Measurements from ENCODE around the gene RBFOX2. TPM values are rescaled to one million over a fixed set of nuclear protein-coding genes. Genes with fewer than 3 reads are reported as not detected.

The RBFOX2 gene
- total and polyA plus RNA-seq, 2 donors (not counting 1 experiment from before 2014, with no cell fraction given): 173 to 190 TPM

DNA sequence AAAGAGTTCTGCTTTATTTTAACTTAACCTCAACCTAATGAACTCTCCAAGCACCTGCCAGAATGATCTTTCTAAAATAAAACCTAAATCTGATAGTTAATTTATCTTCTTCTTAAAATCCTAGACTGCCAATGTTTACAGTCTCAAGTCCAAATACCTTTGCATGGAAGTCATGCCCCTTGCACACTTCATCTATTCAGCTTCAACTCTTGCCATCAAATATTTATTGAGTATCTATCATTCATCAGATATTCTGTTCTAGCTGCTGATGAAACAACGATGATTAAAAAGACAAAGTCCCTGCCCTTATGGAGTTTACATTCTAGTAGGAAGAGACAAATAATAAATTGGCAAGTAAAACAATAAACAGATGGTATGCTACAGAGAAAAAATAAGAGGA, 209.2 kb downstream of the RBFOX2 start:
- Histone ChIP-seq H3K4me3 (replicated peaks in 1 of 4; ENCODE audit: control extremely low read depth in 1 of 4, insufficient read depth in 1 of 4, low read depth in 3 of 4, low read length in 4 of 4) (no peak overlapping the region), H2AFZ (ENCODE audit: low read length) (no peak overlapping the region), H3K4me1 (ENCODE audit: control insufficient read depth, extremely low read depth, insufficient read depth, low read length) (peaks cover 2% of the 10 kb centered on the region), H3K9ac (ENCODE audit: insufficient read depth, low read length) (no peak overlapping the region), H3K36me3 (ENCODE audit: control insufficient read depth, insufficient read depth, low read length) (peaks cover 3% of the 10 kb centered on the region), H4K20me1 (ENCODE audit: control insufficient read depth, extremely low read depth, insufficient read depth, low read length) (no peaks in the 10 kb centered on the region), H3K27me3 (ENCODE audit: control insufficient read depth, insufficient read depth, low read length) (no peaks in the 10 kb centered on the region), H3K4me2 (ENCODE audit: extremely low read depth, insufficient read depth, low read length) (no peak overlapping the region), H3K9me3 (ENCODE audit: control insufficient read depth, insufficient read depth, low read depth, low read length) (no peaks in the 10 kb centered on the region), H3K27ac (ENCODE audit: insufficient read depth, low read length) (no peak overlapping the region), H3K79me2 (ENCODE audit: control insufficient read depth, insufficient read depth, low read length) (peaks cover 87% of the 10 kb centered on the region)
- no peak for TF ChIP-seq EZH2 (IDR thresholded peaks at IDR 0.05; ENCODE audit: low read length, missing control alignments)
- TF ChIP-seq, protein P1, sequence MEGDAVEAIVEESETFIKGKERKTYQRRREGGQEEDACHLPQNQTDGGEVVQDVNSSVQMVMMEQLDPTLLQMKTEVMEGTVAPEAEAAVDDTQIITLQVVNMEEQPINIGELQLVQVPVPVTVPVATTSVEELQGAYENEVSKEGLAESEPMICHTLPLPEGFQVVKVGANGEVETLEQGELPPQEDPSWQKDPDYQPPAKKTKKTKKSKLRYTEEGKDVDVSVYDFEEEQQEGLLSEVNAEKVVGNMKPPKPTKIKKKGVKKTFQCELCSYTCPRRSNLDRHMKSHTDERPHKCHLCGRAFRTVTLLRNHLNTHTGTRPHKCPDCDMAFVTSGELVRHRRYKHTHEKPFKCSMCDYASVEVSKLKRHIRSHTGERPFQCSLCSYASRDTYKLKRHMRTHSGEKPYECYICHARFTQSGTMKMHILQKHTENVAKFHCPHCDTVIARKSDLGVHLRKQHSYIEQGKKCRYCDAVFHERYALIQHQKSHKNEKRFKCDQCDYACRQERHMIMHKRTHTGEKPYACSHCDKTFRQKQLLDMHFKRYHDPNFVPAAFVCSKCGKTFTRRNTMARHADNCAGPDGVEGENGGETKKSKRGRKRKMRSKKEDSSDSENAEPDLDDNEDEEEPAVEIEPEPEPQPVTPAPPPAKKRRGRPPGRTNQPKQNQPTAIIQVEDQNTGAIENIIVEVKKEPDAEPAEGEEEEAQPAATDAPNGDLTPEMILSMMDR (conservative IDR thresholded peaks at IDR 0.05 in 1 of 2, IDR thresholded peaks at IDR 0.05 in 1 of 2; ENCODE audit: low read depth in 1 of 2, low read length in 2 of 2): no peak
- no peak for DNase-seq (ENCODE audit: low read depth in 2 of 2)

DNA sequence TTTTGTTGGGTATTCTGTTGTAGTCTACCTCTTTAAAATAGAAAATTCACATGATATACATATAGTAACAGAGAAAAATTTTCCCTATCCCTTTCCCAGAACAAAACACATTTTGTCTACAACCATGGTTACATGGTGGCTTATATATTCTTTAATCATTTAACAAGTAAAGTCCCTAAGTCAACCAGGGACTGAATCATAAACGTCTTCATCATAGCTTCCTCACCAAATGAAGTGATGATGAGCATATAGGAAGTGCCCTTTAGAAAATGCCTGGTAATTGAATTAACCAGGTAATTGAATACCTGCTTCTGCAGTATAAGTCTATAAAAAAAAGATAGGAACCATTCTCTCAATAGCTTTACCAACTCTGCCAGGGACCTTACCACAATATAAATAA, 209.7 kb downstream of the RBFOX2 start:
- TF ChIP-seq, protein P1 (conservative IDR thresholded peaks at IDR 0.05 in 1 of 2, IDR thresholded peaks at IDR 0.05 in 1 of 2; ENCODE audit: low read depth in 1 of 2, low read length in 2 of 2): no peak
- no peak for TF ChIP-seq EZH2 (IDR thresholded peaks at IDR 0.05; ENCODE audit: low read length, missing control alignments)
- no peak overlapping the region for H3K4me3 ChIP-seq (replicated peaks in 1 of 4; ENCODE audit: control extremely low read depth in 1 of 4, insufficient read depth in 1 of 4, low read depth in 3 of 4, low read length in 4 of 4)
- DNase-seq (ENCODE audit: low read depth in 2 of 2): no peak
- H3K36me3 ChIP-seq (ENCODE audit: control insufficient read depth, insufficient read depth, low read length): peaks cover 3% of the 10 kb centered on the region
- H3K27me3 ChIP-seq (ENCODE audit: control insufficient read depth, insufficient read depth, low read length): no peaks in the 10 kb centered on the region
- H3K9me3 ChIP-seq (ENCODE audit: control insufficient read depth, insufficient read depth, low read depth, low read length): no peaks in the 10 kb centered on the region
- H3K4me1 ChIP-seq (ENCODE audit: control insufficient read depth, extremely low read depth, insufficient read depth, low read length): peaks cover 2% of the 10 kb centered on the region
- H2AFZ ChIP-seq (ENCODE audit: low read length): no peak overlapping the region
- H4K20me1 ChIP-seq (ENCODE audit: control insufficient read depth, extremely low read depth, insufficient read depth, low read length): no peaks in the 10 kb centered on the region
- H3K9ac ChIP-seq (ENCODE audit: insufficient read depth, low read length): no peak overlapping the region
- no peak overlapping the region for H3K4me2 ChIP-seq (ENCODE audit: extremely low read depth, insufficient read depth, low read length)
- H3K79me2 ChIP-seq (ENCODE audit: control insufficient read depth, insufficient read depth, low read length): peaks cover 87% of the 10 kb centered on the region
- no peak overlapping the region for H3K27ac ChIP-seq (ENCODE audit: insufficient read depth, low read length)

DNA sequence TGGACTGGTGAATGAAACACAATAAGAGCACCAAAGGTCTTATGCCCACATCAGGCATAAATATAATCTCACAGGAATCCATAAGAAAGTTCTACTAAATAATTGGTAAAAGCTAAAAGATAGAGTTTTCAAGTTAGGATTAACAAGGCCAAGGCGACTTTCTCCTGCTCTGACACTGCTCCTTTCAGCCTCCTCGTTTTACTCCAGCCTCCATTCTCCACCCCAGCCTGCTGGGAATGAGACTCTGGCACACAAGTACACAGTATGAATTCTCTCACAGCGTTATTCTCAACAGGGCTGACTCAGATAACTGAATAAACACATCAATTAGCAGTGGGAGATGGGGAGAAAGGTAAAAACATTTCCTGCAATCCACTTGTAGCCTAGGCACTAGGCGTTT, 216.0 kb downstream of the RBFOX2 start:
- no peak overlapping the region for H2AFZ ChIP-seq (ENCODE audit: low read length)

More for the DNA sequence above, 216.0 kb downstream of the RBFOX2 start:
- Histone ChIP-seq H3K36me3 (ENCODE audit: control insufficient read depth, insufficient read depth, low read length) (peaks cover 14% of the 10 kb centered on the region), H3K9me3 (ENCODE audit: control insufficient read depth, insufficient read depth, low read depth, low read length) (no peaks in the 10 kb centered on the region), H3K4me2 (ENCODE audit: extremely low read depth, insufficient read depth, low read length) (no peak overlapping the region), H3K4me3 (replicated peaks in 1 of 4; ENCODE audit: control extremely low read depth in 1 of 4, insufficient read depth in 1 of 4, low read depth in 3 of 4, low read length in 4 of 4) (no peak overlapping the region), H3K27ac (ENCODE audit: insufficient read depth, low read length) (no peak overlapping the region), H3K4me1 (ENCODE audit: control insufficient read depth, extremely low read depth, insufficient read depth, low read length) (no peaks in the 10 kb centered on the region), H3K27me3 (ENCODE audit: control insufficient read depth, insufficient read depth, low read length) (no peaks in the 10 kb centered on the region), H4K20me1 (ENCODE audit: control insufficient read depth, extremely low read depth, insufficient read depth, low read length) (no peaks in the 10 kb centered on the region), H3K9ac (ENCODE audit: insufficient read depth, low read length) (no peak overlapping the region), H3K79me2 (ENCODE audit: control insufficient read depth, insufficient read depth, low read length) (peaks cover 76% of the 10 kb centered on the region)
- TF ChIP-seq EZH2 (IDR thresholded peaks at IDR 0.05; ENCODE audit: low read length, missing control alignments): no peak
- DNase-seq (ENCODE audit: low read depth in 2 of 2): no peak

Measured in fibroblast of lung (primary cell).